Lower leg skin (tissue), 3 donors: ENCODE data around the gene WWOX.

Experiments
- CTCF ChIP-seq, 3 donors: fragments of 450-650 bp; IDR thresholded peaks; one replicate each; pipeline ENCODE4 v1.5.1; 2016; ENCODE audit warnings: antibody characterized with exemption in 3 of 3, mild to moderate bottlenecking in 3 of 3, moderate library complexity in 2 of 3
- POLR2A ChIP-seq, 2 donors: fragments of 450-650 bp; IDR thresholded peaks; one replicate each; pipeline ENCODE4 v1.6.1; 2016 to 2017; ENCODE audit warnings: antibody characterized with exemption in 2 of 2, mild to moderate bottlenecking in 1 of 2, moderate library complexity in 1 of 2

- TF ChIP-seq CTCF (IDR thresholded peaks at IDR 0.05), result no peak
- no peak for TF ChIP-seq POLR2A (IDR thresholded peaks at IDR 0.05)
Observed at GRCh38 chr16:78286065-78286464, 186.6 kb downstream of the WWOX start.
